Measurements from ENCODE around the gene RNF208.

Gene RNF208

DNA sequence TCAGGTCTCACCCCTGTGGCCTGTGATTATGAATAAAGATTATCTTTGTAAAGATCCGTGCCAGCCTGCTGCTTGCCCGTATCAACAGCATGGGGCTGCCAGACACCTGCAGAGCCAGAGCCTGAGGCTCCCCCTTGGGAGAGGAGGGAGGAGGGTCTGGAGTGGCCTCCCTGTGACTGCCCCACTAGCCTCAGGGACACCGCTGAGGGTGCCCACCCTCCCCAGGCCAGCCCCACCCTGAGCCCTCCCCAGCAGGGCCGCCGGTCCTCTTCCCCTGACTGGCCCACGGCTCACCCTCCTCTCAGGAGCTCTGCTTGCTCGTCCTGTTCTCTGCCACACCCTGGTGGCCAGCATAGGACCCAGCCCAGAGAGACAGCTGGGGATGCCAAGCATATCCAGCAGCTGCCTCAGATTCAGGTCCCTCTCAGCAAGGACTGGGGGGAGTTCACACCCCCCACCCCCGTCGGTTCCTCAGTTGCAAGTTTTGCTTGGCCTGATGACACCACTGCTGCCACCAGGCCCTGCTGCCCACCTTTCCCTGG is 31.7 kb downstream of the RNF208 start:
- Histone ChIP-seq H4K20me1 (ENCODE audit: insufficient read depth, low read length) (peaks cover 35% of the 10 kb centered on the region), H3K27ac (ENCODE audit: low read length) (no peak overlapping the region), H3K9ac (ENCODE audit: low read depth, low read length) (no peak overlapping the region), H3K36me3 (ENCODE audit: insufficient read depth, low read length) (peaks cover 47% of the 10 kb centered on the region), H3K4me1 (ENCODE audit: insufficient read depth, low read length) (peaks cover 44% of the 10 kb centered on the region), H3K4me3 (ENCODE audit: low read depth in 1 of 2, low read length in 2 of 2) (peak overlapping the region in 1 of 2 experiments; percentile 97; a peak in 2 of 4 replicates), H3K4me2 (ENCODE audit: insufficient read depth, low read length) (peak overlapping the region; percentile 88; the same call in 1 of the 2 replicates), H3K27me3 (ENCODE audit: insufficient read depth, low read length, poor library complexity) (no peaks in the 10 kb centered on the region), H3K79me2 (ENCODE audit: insufficient read depth, low read length) (peaks cover 47% of the 10 kb centered on the region), H3K9me3 (ENCODE audit: insufficient read depth, low read length, severe bottlenecking) (no peaks in the 10 kb centered on the region), H2AFZ (ENCODE audit: low read depth, low read length) (no peak overlapping the region)
- DNase-seq, result no peak
- TF ChIP-seq EZH2 (IDR thresholded peaks at IDR 0.05; ENCODE audit: borderline replicate concordance, low read depth, low read length, severe bottlenecking), result no peak
- TF ChIP-seq, protein P1, sequence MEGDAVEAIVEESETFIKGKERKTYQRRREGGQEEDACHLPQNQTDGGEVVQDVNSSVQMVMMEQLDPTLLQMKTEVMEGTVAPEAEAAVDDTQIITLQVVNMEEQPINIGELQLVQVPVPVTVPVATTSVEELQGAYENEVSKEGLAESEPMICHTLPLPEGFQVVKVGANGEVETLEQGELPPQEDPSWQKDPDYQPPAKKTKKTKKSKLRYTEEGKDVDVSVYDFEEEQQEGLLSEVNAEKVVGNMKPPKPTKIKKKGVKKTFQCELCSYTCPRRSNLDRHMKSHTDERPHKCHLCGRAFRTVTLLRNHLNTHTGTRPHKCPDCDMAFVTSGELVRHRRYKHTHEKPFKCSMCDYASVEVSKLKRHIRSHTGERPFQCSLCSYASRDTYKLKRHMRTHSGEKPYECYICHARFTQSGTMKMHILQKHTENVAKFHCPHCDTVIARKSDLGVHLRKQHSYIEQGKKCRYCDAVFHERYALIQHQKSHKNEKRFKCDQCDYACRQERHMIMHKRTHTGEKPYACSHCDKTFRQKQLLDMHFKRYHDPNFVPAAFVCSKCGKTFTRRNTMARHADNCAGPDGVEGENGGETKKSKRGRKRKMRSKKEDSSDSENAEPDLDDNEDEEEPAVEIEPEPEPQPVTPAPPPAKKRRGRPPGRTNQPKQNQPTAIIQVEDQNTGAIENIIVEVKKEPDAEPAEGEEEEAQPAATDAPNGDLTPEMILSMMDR (IDR thresholded peaks at IDR 0.05; ENCODE audit: borderline replicate concordance, extremely low read depth, low read length, poor library complexity, severe bottlenecking), result peak; percentile 25
- ATAC-seq (ENCODE audit: insufficient read depth, low read depth), result no peak

DNA sequence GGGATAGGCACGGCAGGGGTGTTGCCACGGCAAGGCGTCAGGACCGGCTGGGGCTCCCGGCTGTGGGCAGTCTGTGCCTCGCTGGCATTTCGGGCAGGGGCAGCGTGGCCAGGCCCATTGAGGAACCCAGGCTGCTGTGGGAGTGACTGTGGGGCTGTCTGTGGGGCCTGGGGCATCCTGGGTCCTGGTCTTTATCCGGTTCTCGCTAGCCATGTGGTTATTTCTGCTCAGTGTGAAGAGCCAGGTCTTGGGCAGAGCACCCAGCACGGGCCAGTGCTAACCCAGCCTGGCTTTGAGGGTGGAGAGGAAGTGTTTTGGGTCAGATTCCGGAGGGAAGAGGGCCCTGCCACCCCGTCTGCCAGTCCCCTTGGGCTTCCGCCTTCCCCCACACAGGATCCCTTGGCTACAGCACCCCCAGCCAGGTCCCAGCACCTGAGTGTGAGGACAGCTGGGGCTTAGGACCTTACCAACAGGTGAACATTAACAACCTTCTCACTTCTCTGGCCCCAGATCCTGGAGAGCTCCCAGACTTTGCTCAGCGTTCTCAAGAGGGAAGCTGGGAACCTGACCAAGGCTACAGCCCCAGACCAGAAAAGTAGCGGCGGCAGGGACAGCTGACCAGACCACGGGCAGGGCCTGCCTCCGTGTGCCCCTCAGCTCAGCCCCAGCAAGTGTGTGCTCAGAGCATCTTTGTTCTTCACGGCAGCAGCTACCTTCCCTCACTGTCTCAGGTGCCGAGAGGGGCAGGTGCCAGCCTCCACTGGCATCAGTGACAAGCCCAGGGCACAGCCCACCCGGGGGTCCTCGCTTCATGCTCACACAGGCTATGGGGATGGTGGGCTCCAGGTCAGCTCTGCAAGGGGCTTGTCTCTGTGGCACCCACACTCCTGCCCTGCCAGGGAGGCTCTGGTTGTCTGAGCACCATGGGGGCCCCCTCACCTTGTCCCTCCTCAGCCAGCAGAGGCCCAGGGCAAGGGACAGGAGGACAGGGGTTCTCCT is 32.4 kb downstream of the RNF208 start:
- H2AFZ ChIP-seq (ENCODE audit: low read depth, low read length), result peak overlapping the region; percentile 84; the same call in 1 of the 2 replicates
- ATAC-seq (ENCODE audit: insufficient read depth, low read depth), result no peak
- peak overlapping the region; percentile 97 for H3K9ac ChIP-seq (ENCODE audit: low read depth, low read length)
- H3K4me2 ChIP-seq (ENCODE audit: insufficient read depth, low read length), result peak overlapping the region; percentile 88
- DNase-seq, result no peak
- H3K27ac ChIP-seq (ENCODE audit: low read length), result peak overlapping the region; percentile 94
- peaks cover 35% of the 10 kb centered on the region for H4K20me1 ChIP-seq (ENCODE audit: insufficient read depth, low read length)
- peaks cover 44% of the 10 kb centered on the region for H3K4me1 ChIP-seq (ENCODE audit: insufficient read depth, low read length)
- H3K79me2 ChIP-seq (ENCODE audit: insufficient read depth, low read length), result peaks cover 48% of the 10 kb centered on the region
- peaks cover 52% of the 10 kb centered on the region for H3K36me3 ChIP-seq (ENCODE audit: insufficient read depth, low read length)
- peak overlapping the region; percentile 66 to 97 for H3K4me3 ChIP-seq (ENCODE audit: low read depth in 1 of 2, low read length in 2 of 2)
- H3K27me3 ChIP-seq (ENCODE audit: insufficient read depth, low read length, poor library complexity), result no peaks in the 10 kb centered on the region
- H3K9me3 ChIP-seq (ENCODE audit: insufficient read depth, low read length, severe bottlenecking), result no peaks in the 10 kb centered on the region
- TF ChIP-seq, protein P1 (IDR thresholded peaks at IDR 0.05; ENCODE audit: borderline replicate concordance, extremely low read depth, low read length, poor library complexity, severe bottlenecking), result no peak
- no peak for TF ChIP-seq EZH2 (IDR thresholded peaks at IDR 0.05; ENCODE audit: borderline replicate concordance, low read depth, low read length, severe bottlenecking)

DNA sequence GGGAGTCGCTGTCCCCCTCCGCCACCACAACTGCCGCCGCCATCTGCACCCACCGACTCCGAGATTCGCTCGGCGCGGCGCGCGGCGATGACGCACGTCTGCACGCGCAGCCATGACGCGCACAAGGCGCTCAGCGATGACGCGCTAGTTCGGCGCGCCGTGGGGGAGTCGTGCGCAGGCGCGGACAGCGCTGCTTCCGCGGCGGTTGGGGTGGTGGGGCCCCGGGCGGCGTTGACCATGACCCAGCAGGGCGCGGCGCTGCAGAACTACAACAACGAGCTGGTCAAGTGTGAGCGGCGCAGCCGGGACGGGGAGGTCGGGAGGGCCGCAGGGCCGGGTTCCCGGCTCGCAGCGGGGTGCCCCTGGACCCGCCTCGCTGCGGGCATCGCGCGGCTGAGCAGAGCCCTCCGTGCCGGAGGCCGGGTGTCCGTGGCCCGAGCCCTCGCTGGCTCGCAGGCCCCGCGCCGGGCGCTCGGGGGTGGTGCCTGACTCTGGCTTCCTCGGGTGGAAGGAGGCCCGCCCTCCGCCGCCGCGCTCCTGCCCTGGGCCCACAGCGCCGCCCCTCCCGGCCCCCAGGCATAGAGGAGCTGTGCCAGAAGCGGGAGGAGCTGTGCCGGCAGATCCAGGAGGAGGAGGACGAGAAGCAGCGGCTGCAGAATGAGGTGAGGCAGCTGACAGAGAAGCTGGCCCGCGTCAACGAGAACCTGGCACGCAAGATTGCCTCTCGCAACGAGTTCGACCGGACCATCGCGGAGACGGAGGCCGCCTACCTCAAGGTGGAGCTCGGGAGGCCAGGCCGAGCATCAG is 33.3 kb downstream of the RNF208 start, which contains the start of the genes ANAPC2 and SSNA1:
ANAPC2 (minus strand) TSS at position 71 of the 807 bp plus-strand sequence; CDS start at position 43, 28 bp downstream.
SSNA1 (plus strand) TSS at position 187 of the 807 bp plus-strand sequence; CDS start at position 238, 51 bp downstream.
- TF ChIP-seq EZH2 (IDR thresholded peaks at IDR 0.05; ENCODE audit: borderline replicate concordance, low read depth, low read length, severe bottlenecking), result no peak
- TF ChIP-seq, protein P1 (IDR thresholded peaks at IDR 0.05; ENCODE audit: borderline replicate concordance, extremely low read depth, low read length, poor library complexity, severe bottlenecking), result peak; percentile 48
- Histone ChIP-seq H3K9me3 (ENCODE audit: insufficient read depth, low read length, severe bottlenecking) (no peaks in the 10 kb centered on the region), H3K4me3 (ENCODE audit: low read depth in 1 of 2, low read length in 2 of 2) (peak within 1 kb of the TSS; percentile 66 to 97), H3K27ac (ENCODE audit: low read length) (peak within 1 kb of the TSS; percentile 94), H3K36me3 (ENCODE audit: insufficient read depth, low read length) (peaks cover 61% of the 10 kb centered on the region), H3K4me1 (ENCODE audit: insufficient read depth, low read length) (peaks cover 44% of the 10 kb centered on the region), H3K9ac (ENCODE audit: low read depth, low read length) (peak within 1 kb of the TSS; percentile 97), H4K20me1 (ENCODE audit: insufficient read depth, low read length) (peaks cover 39% of the 10 kb centered on the region), H2AFZ (ENCODE audit: low read depth, low read length) (peak within 1 kb of the TSS; percentile 84), H3K27me3 (ENCODE audit: insufficient read depth, low read length, poor library complexity) (no peaks in the 10 kb centered on the region), H3K79me2 (ENCODE audit: insufficient read depth, low read length) (peaks cover 48% of the 10 kb centered on the region), H3K4me2 (ENCODE audit: insufficient read depth, low read length) (peak within 1 kb of the TSS; percentile 88)
- peak; percentile 76 for ATAC-seq (ENCODE audit: insufficient read depth, low read depth)
- DNase-seq, result peak; percentile 87
